ENCODE results near the gene RAB9B.
"Not testable (repeated sequence)": the region's sequence is repeated elsewhere in the genome, so short reads cannot be mapped to it uniquely, and the experiment has no call there.

RAB9B gene

GRCh38 chrX:103817101-103817500 lies 15.0 kb downstream of the RAB9B start:
- DNase-seq: not testable (repeated sequence)

- no peak for DNase-seq
Observed at GRCh38 chrX:103811858-103812257, 20.2 kb downstream of the RAB9B start.

DNA sequence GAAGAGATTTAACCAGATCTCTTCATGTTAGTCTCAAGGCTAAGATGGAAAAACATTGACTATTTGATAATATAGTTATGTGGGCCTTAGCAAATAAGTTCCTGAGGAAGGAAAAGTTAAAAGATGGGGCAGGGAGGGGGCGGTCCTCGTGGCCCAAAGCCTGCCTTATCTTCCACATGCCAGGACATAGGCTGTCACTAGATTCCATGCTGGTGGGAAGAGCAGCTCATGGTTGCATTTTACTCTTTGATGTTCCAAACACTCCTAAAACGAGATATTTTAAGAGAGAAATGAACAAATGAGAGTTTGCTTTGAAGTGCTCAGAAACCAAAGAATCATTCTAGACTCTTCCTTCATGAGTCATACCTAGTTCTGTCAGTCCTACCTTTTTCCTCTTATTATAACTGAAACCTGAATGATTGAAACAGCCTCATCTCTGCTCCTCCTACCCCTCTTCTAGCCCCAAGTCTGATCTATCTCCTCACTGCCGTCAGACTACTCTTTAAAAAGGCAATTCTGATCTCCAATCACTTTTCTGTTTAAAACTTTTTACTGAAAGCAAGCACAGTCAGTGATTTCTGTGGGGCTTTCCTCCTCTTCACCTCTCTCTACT lies 25.1 kb downstream of the RAB9B start:
- DNase-seq: no peak

- DNase-seq: no peak
Observed at GRCh38 chrX:103805860-103806259, 26.2 kb downstream of the RAB9B start.

GRCh38 chrX:103800318-103800717 lies 31.7 kb downstream of the RAB9B start:
- no peak for DNase-seq

- no peak for DNase-seq
Observed at GRCh38 chrX:103797691-103798090, 34.4 kb downstream of the RAB9B start.

- DNase-seq: no peak
Observed at GRCh38 chrX:103794119-103794518, 37.9 kb downstream of the RAB9B start.

- peak in 4 of 56 donors; percentile 18 to 62 (median 34) for DNase-seq
Observed at GRCh38 chrX:103793545-103793940, 38.5 kb downstream of the RAB9B start.

DNA sequence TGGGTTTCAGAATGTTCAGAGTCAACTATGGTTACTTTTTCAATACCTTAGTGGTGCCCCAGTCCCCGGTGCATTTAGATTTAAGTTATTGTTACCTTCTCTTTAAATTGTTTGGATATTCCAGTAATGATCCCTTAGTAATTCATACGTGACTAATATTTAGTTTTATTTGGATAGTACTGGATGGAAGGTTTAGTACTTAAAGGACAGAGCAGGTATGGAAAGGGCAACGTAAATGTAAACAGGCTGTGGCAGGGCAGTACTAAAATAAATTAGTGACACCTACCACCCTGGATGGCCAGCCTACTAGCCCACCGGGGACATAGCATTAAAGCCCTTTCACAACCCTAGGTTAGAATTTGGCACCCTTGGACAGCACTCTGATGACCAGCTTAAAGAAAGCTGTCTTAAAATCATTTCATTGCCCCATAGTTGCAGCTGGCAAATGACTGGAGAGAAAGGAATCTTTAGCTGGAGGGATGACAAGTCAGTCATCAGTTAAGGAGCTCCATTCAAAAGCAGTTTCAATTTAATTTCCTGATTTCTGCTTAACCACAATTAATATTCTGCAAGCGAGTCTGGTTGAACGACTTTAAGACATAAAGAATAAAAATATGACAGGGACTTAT lies 39.0 kb downstream of the RAB9B start:
- DNase-seq: no peak

- DNase-seq: no peak
Observed at GRCh38 chrX:103791826-103792485, 40.1 kb downstream of the RAB9B start.

- DNase-seq: no peak
Observed at GRCh38 chrX:103791228-103791627, 40.8 kb downstream of the RAB9B start.

DNA sequence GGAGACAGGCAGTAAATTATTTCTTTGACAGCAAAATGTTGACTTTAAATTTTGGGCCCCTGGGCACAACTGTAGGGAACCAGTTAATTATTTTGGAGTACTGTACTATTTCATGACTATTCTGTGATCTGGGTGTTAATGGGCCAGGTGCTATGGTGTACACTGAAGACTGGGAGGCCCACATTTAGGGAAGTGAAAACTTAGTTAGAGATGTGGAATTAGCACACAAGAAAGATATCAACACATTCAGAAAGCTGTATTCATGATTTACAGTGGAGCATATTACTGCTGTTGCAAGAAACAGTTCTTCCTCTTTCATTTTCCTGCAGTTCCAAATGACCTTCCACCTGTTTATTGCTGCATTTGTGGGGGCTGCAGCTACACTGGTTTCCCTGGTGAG lies 43.1 kb downstream of the RAB9B start:
- no peak for DNase-seq

- DNase-seq: peak in 4 of 56 donors; percentile 5 to 23 (median 12)
Observed at GRCh38 chrX:103783971-103784370, 48.1 kb downstream of the RAB9B start.

DNA sequence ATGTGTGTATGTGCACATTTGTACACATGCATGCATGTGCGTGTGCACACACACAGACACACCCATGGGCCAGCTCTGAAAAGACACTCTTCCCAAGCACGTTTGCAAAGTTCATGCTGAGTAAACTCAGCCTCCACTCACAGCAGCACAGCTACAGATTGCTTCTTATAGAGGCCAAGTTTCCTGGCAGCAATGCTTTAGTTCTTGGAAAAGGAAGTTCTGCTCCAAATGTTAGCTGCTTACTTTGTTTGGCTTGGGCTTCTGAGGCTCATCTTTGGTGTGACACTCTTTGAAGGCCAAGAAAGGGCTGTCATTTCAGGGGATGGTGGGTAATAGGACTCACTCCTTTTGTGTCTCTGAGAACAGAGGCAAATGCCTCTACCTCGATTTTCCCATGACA lies 48.9 kb downstream of the RAB9B start:
- no peak for DNase-seq

- peak in 51 of 56 donors; percentile 1 to 85 (median 54) for DNase-seq
Observed at GRCh38 chrX:103782640-103783039, 49.4 kb downstream of the RAB9B start.

GRCh38 chrX:103781706-103782105 lies 50.4 kb downstream of the RAB9B start:
- DNase-seq: no peak

DNA sequence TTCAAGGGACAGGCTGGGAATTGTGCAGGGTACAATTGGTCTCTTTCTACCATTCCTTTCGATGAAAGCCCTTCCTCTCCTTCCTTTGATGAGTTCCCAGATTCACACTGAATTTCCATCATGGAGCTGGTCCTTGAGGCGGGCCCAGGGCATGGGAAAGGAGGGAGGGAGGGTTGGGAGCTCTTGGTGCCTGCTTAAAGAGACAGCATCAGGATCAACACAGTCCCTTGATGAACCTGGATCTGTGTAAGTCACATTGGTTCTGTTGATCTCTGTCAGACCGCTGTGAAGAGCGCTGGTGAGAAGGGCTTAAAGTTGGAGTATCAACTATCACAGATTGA lies 51.0 kb downstream of the RAB9B start:
- DNase-seq: peak in 11 of 56 donors; percentile 5 to 80 (median 64)

GRCh38 chrX:103780336-103781061 lies 51.6 kb downstream of the RAB9B start:
- DNase-seq: peak in 51 of 56 donors; percentile 1 to 89 (median 66)

DNA sequence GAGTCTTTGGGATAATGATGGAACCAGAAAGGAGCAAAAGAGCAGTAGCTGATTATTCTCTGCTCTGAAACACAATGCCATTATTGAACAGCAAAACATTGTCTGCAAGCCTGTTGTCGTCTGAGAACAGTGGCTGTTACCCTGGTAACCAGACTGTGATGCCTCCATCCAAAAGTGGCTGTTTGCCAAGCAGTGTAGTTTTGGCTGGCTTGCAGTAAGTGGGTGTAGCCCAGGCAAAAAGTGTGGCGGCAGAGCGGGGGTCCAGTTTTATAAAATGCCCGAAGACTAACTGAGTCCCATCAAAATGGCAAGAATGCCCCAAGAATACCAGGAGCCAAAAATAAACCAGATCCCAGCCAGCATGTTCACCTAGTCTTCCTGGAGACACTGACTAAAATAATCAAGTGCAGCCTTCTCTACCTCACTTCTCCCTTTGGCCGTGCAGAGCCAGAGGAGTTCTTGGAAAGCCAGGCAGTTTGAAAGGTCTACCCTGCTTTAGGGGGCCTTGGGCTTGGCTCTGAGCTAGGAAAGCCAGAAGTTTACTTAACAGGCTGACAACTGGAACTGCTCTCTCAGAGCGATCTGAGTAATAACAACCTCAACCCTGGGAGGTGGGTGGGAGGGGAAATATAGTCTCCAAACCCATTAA lies 52.8 kb downstream of the RAB9B start:
- peak in 41 of 56 donors; percentile 3 to 77 (median 25) for DNase-seq

GRCh38 chrX:103776546-103776945 lies 55.5 kb downstream of the RAB9B start, which contains the start of gene PLP1:
TSS of gene PLP1 (plus strand) at chrX:103776840. CDS start at chrX:103776996, 156 bp downstream.
- peak in 34 of 56 donors; percentile 2 to 53 (median 20) for DNase-seq

DNA sequence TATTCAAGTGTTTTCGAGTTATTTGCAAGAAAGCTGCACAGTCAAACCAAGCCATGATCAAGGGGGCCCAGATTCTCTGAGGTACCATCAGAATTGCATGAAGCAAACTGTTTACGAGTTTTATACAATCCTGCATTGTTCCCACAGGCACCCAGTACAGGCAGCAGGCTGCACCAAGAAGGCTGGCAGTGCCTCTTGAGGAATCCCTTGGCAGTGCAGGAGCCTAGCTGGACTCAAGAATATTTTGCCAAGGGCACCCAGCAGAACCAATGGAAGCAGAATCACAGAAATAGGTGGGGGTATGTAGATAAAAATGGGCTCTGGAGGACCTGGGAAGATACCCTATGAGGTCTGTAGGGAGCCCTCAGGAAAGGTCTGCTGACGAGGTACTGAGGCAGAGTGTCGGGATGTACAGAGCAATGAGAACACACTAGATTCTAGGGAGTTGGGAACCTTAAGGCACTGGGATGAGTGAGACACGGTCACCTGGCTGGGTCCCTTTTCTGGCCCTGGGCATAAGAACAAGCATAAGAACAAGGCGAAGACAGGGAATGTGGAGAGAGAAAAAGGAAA lies 57.9 kb downstream of the RAB9B start:
- peak in 55 of 56 donors; percentile 1 to 83 (median 49) for DNase-seq
